ENCODE results near the gene PPM1F. TPM values are rescaled to one million over a fixed set of nuclear protein-coding genes. Genes with fewer than 3 reads are reported as not detected.

The PPM1F gene
- total RNA-seq, 1 experiment from 2014 or later, result 21.1 TPM

Other genes with a start within 250 kb of the PPM1F start
- 5.4 and 8.1 TPM in 2 replicates for gene YPEL1, start 217.1 kb downstream of the PPM1F start, total RNA-seq (2021)
- 90.3 and 98.1 TPM in 2 replicates for gene MAPK1, start 85.2 kb downstream of the PPM1F start, total RNA-seq (2021)
- 55.2 and 58.5 TPM in 2 replicates for gene TOP3B, start 29.9 kb upstream of the PPM1F start, total RNA-seq (2021)

Measured in H9 (cell line).